A549 (cell line): Measurements from ENCODE around the gene CCDC187. TPM values are rescaled to one million over a fixed set of nuclear protein-coding genes. Genes with fewer than 3 reads are reported as not detected.

Experiments used
- ATAC-seq, 2 experiments: fragments of 200-7000 bp in 1 of 2; fragments of >200 bp in 1 of 2; cut with Nextera tagmentation in 1 of 2; cut with Tn5 transposase in 1 of 2; 3 replicates each; pipeline versions ENCODE4 v1.8.0 to v1.9.1; 2018 to 2020; ENCODE audit warnings: mild to moderate bottlenecking in 1 of 2, moderate library complexity in 1 of 2
- CTCF ChIA-PET: fragments of 300-600 bp; sonication (Branson Sonifier 250); formaldehyde crosslinking; extraction: SDS; loops from one replicate; lab custom pipeline; 2021; ENCODE audit warnings: antibody characterized with exemption, inconsistent platforms; lab: Yijun Ruan, JAX
- POLR2A ChIA-PET: fragments of 350-600 bp; formaldehyde crosslinking; extraction: SDS; loops from one replicate; lab custom pipeline; 2021; ENCODE audit warnings: antibody characterized with exemption, inconsistent platforms; lab: Yijun Ruan, JAX
- DNase-seq, 2 experiments: peaks; one replicate each; pipeline versions ENCODE4 v3.0.0 to v3.0.0-alpha.2; 2011 to 2016; ENCODE audit warnings: low read depth in 1 of 2, low spot score in 1 of 2
- FAIRE-seq: peaks from 2 replicates; lab custom pipeline; 2011; peaks lifted over from hg19 to GRCh38; lab: Jason Lieb, UNC
- H3K27ac ChIP-seq, 2 experiments: fragments of >200 bp; sonication (Bioruptor Twin); formaldehyde crosslinking; 3 replicates each; pipeline ENCODE4 v1.5.1; 2016 to 2017
- H3K4me1 ChIP-seq: fragments of >200 bp; sonication (Bioruptor Twin); formaldehyde crosslinking; 3 replicates; pipeline ENCODE4 v1.6.1; 2016
- H3K4me2 ChIP-seq: fragments of >200 bp; sonication (Bioruptor Twin); formaldehyde crosslinking; 3 replicates; pipeline ENCODE4 v1.6.1; 2016
- H3K4me3 ChIP-seq: fragments of >200 bp; sonication (Bioruptor Twin); formaldehyde crosslinking; 3 replicates; pipeline ENCODE4 v1.5.1; 2016
- H3K9me3 ChIP-seq: fragments of >200 bp; sonication (Bioruptor Twin); formaldehyde crosslinking; 3 replicates; pipeline ENCODE4 v1.6.1; 2016
- ATOH8 ChIP-seq: fragments of 250-450 bp; sonication (Bioruptor Pico); IDR thresholded peaks from 2 replicates; pipeline ENCODE4 v1.5.0; 2020; ENCODE audit warnings: low read depth, mild to moderate bottlenecking, moderate library complexity
- BHLHE40 ChIP-seq: IDR thresholded peaks from 2 replicates; pipeline ENCODE4 v1.6.1; 2012; ENCODE audit warnings: low read depth, low read length, inconsistent platforms
- CBX8 ChIP-seq: fragments of 200-600 bp; sonication (generic); IDR thresholded peaks from 2 replicates; pipeline ENCODE4 v1.6.1; 2016
- CEBPB ChIP-seq, 2 experiments: fragments of >200 bp in 1 of 2; sonication (Bioruptor Twin) in 1 of 2; formaldehyde crosslinking in 1 of 2; IDR thresholded peaks; 2 replicates each; pipeline ENCODE4 v1.6.1; 2012 to 2016
- CHD4 ChIP-seq: fragments of 200-600 bp; sonication (generic); IDR thresholded peaks from 2 replicates; pipeline ENCODE4 v1.6.1; 2016; ENCODE audit warnings: antibody characterized with exemption, mild to moderate bottlenecking, borderline replicate concordance
- GATA3 ChIP-seq: IDR thresholded peaks from 2 replicates; pipeline ENCODE4 v1.6.1; 2012; ENCODE audit warnings: borderline replicate concordance
- HOXA7 ChIP-seq: fragments of 250-450 bp; sonication (Bioruptor Pico); IDR thresholded peaks from 2 replicates; pipeline ENCODE4 v1.5.0; 2020; ENCODE audit warnings: mild to moderate bottlenecking, moderate library complexity
- HOXB5 ChIP-seq: fragments of 250-450 bp; sonication (Bioruptor Pico); IDR thresholded peaks from 2 replicates; pipeline ENCODE4 v1.5.0; 2020; ENCODE audit warnings: mild to moderate bottlenecking, moderate library complexity
- JUN ChIP-seq, 2 experiments: fragments of >200 bp; sonication (Bioruptor Twin); formaldehyde crosslinking; IDR thresholded peaks; 2 replicates in 1 of 2; 3 replicates in 1 of 2; pipeline ENCODE4 v1.6.1; 2016 to 2017
- KDM1A ChIP-seq: fragments of 200-600 bp; sonication (generic); IDR thresholded peaks from 2 replicates; pipeline ENCODE4 v1.6.1; 2016; ENCODE audit warnings: low read depth, mild to moderate bottlenecking
- NFE2L2 ChIP-seq: fragments of 150-350 bp; conservative IDR thresholded peaks from 2 replicates; pipeline ENCODE4 v1.6.1; 2014; ENCODE audit warnings: low read length
- NPAS2 ChIP-seq: fragments of 250-450 bp; sonication (Bioruptor Pico); IDR thresholded peaks from 2 replicates; pipeline ENCODE4 v1.8.0; 2022; ENCODE audit warnings: mild to moderate bottlenecking, moderate library complexity, borderline replicate concordance
- NR3C1 ChIP-seq: fragments of >200 bp; sonication (Bioruptor Twin); formaldehyde crosslinking; IDR thresholded peaks from 3 replicates; pipeline ENCODE4 v1.6.1; 2017
- PHF8 ChIP-seq: fragments of 200-600 bp; sonication (generic); IDR thresholded peaks from 2 replicates; pipeline ENCODE4 v1.6.1; 2016; ENCODE audit warnings: low read depth, mild to moderate bottlenecking, antibody characterized with exemption, moderate library complexity, borderline replicate concordance
- POLR2AphosphoS2 ChIP-seq: conservative IDR thresholded peaks from 2 replicates; pipeline ENCODE4 v1.6.1; 2012; ENCODE audit warnings: low read length, improper control_type of control experiment, inconsistent platforms
- RARB ChIP-seq: fragments of 250-450 bp; sonication (Bioruptor Pico); IDR thresholded peaks from 2 replicates; pipeline ENCODE4 v1.8.0; 2021; ENCODE audit warnings: mild to moderate bottlenecking, moderate library complexity
- RCOR1 ChIP-seq: fragments of 150-350 bp; IDR thresholded peaks from 2 replicates; pipeline ENCODE4 v1.6.1; 2014; ENCODE audit warnings: antibody characterized with exemption, low read length, low read depth
- RFX5 ChIP-seq: fragments of 450-650 bp; IDR thresholded peaks from 2 replicates; pipeline ENCODE4 v1.7.1; 2014; ENCODE audit warnings: antibody characterized with exemption, mild to moderate bottlenecking, moderate library complexity
- SMC3 ChIP-seq: fragments of >200 bp; sonication (Bioruptor Twin); formaldehyde crosslinking; IDR thresholded peaks from 3 replicates; pipeline ENCODE4 v1.6.1; 2018; ENCODE audit warnings: inconsistent platforms
- SREBF2 ChIP-seq: fragments of 450-650 bp; IDR thresholded peaks from 2 replicates; pipeline ENCODE4 v1.6.1; 2014; ENCODE audit warnings: mild to moderate bottlenecking, moderate library complexity
- USF2 ChIP-seq: fragments of 450-650 bp; IDR thresholded peaks from 2 replicates; pipeline ENCODE4 v1.6.1; 2014; ENCODE audit warnings: antibody characterized with exemption
- ZC3H11A ChIP-seq: fragments of 450-650 bp; IDR thresholded peaks from 2 replicates; pipeline ENCODE4 v1.6.1; 2014; ENCODE audit warnings: antibody characterized with exemption, mild to moderate bottlenecking
- ZFP36 ChIP-seq: fragments of 450-650 bp; IDR thresholded peaks from 2 replicates; pipeline ENCODE4 v1.6.1; 2014; ENCODE audit warnings: borderline replicate concordance; ENCODE audit not compliant: partially characterized antibody
- ZSCAN20 ChIP-seq: fragments of 250-450 bp; sonication (Bioruptor Pico); IDR thresholded peaks from 2 replicates; pipeline ENCODE4 v1.8.0; 2022; ENCODE audit warnings: mild to moderate bottlenecking, moderate library complexity
- WGBS: methylation state at CpG from one replicate; pipeline ENCODE4 v1.1.6; 2017; ENCODE audit errors: missing lambda C conversion rate; 5-methylcytosine and 5-hydroxymethylcytosine counted together
- polyA plus RNA-seq, 4 experiments: library from polyadenylated mRNA; depleted of rRNA in 3 of 4; stranded (reverse); fragments of >200 nt; fragmentation: RNase III in 1 of 4; extraction: RNeasy Plus Mini Kit Qiagen cat#74134 plus additional on column Dnase treatment in 1 of 4; gene quantifications; 2 replicates in 3 of 4; 3 replicates in 1 of 4; pipeline ENCODE4 v1.2.3, GENCODE V29; 2011 to 2017
- TF ChIP-seq, protein P1 (sequence below): IDR thresholded peaks from 2 replicates; pipeline ENCODE4 v1.6.1; 2012
- TF ChIP-seq, protein P2 (sequence below): IDR thresholded peaks from 2 replicates; pipeline ENCODE4 v1.6.1; 2012; ENCODE audit warnings: low read depth, borderline replicate concordance
- TF ChIP-seq, protein P3 (sequence below): fragments of >200 bp; sonication (Bioruptor Twin); formaldehyde crosslinking; IDR thresholded peaks from 2 replicates; pipeline ENCODE4 v1.6.1; 2016
- TF ChIP-seq, protein P4 (sequence below): fragments of 200-600 bp; sonication (generic); IDR thresholded peaks from 2 replicates; pipeline ENCODE4 v1.6.1; 2016; ENCODE audit warnings: antibody characterized with exemption, mild to moderate bottlenecking, moderate library complexity

Gene CCDC187
- polyA plus RNA-seq, 2 of the 4 experiments (the other 2 are of a cell fraction), result under 0.01 TPM; not detected in 1

GRCh38 chr9:136293476-136294077, 10.3 kb downstream of the CCDC187 start (continued):
- no peak for TF ChIP-seq KDM1A
- TF ChIP-seq JUN (IDR thresholded peaks at IDR 0.05), result no peak
- TF ChIP-seq, all 56 proteins: peak for 0

GRCh38 chr9:136292591-136293448, 11.1 kb downstream of the CCDC187 start:
- POLR2A ChIA-PET, result no interaction called here
- ATAC-seq (no peak), FAIRE-seq (no peak), DNase-seq (no peak)
- no peak overlapping the region for H3K4me3 ChIP-seq
- H3K4me2 ChIP-seq, result no peak overlapping the region
- no peaks in the 10 kb centered on the region for H3K9me3 ChIP-seq
- CTCF ChIA-PET, result interaction anchor here (0.7 to 1.3 kb wide), 3 partner anchors 9 to 195 kb away, joined by 3 read pairs; no protein-coding TSS in a partner anchor
- WGBS, result 63% methylated on average over 34 of the region's 34 CpGs
- no peak for TF ChIP-seq BHLHE40
- no peak for TF ChIP-seq ZSCAN20
- TF ChIP-seq KDM1A, result no peak
- TF ChIP-seq CEBPB (IDR thresholded peaks at IDR 0.05), result no peak
- TF ChIP-seq, protein P1, sequence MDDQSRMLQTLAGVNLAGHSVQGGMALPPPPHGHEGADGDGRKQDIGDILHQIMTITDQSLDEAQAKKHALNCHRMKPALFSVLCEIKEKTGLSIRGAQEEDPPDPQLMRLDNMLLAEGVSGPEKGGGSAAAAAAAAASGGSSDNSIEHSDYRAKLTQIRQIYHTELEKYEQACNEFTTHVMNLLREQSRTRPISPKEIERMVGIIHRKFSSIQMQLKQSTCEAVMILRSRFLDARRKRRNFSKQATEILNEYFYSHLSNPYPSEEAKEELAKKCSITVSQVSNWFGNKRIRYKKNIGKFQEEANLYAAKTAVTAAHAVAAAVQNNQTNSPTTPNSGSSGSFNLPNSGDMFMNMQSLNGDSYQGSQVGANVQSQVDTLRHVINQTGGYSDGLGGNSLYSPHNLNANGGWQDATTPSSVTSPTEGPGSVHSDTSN, result no peak
- no peak for TF ChIP-seq RFX5
- no peak for TF ChIP-seq SMC3
- TF ChIP-seq SREBF2, result no peak
- TF ChIP-seq ZC3H11A, result no peak
- TF ChIP-seq JUN (IDR thresholded peaks at IDR 0.05), result no peak
- TF ChIP-seq NPAS2 (CRISPR knock-in tag), result no peak
- TF ChIP-seq, protein P2, sequence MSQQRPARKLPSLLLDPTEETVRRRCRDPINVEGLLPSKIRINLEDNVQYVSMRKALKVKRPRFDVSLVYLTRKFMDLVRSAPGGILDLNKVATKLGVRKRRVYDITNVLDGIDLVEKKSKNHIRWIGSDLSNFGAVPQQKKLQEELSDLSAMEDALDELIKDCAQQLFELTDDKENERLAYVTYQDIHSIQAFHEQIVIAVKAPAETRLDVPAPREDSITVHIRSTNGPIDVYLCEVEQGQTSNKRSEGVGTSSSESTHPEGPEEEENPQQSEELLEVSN, result no peak
- no peak for TF ChIP-seq CHD4
- TF ChIP-seq NFE2L2, result no peak
- TF ChIP-seq USF2, result no peak
- TF ChIP-seq GATA3, result no peak
- TF ChIP-seq CBX8, result no peak
- no peak for TF ChIP-seq PHF8
- no peak for TF ChIP-seq RCOR1
- H3K27ac ChIP-seq, result no peak overlapping the region
- no peaks in the 10 kb centered on the region for H3K4me1 ChIP-seq

- ATAC-seq, result peak; percentile 6 to 8; a peak in 2 of 6 replicates
- Histone ChIP-seq H3K4me1 (no peaks in the 10 kb centered on the region), H3K9me3 (no peaks in the 10 kb centered on the region), H3K4me2 (no peak overlapping the region), H3K4me3 (no peak overlapping the region), H3K27ac (no peak overlapping the region)
- POLR2A ChIA-PET, result no interaction called here
- CTCF ChIA-PET, result interaction anchor here (0.7 to 1.3 kb wide), 4 partner anchors 8 to 194 kb away, joined by 3 read pairs; no protein-coding TSS in a partner anchor
- DNase-seq, result no peak
- no peak for FAIRE-seq
- 80% methylated on average over 18 of the region's 19 CpGs for WGBS
- TF ChIP-seq PHF8, result no peak
- no peak for TF ChIP-seq POLR2AphosphoS2
- no peak for TF ChIP-seq HOXA7 (CRISPR knock-in tag)
- no peak for TF ChIP-seq ZFP36
- TF ChIP-seq NR3C1, result no peak
- TF ChIP-seq, protein P3, sequence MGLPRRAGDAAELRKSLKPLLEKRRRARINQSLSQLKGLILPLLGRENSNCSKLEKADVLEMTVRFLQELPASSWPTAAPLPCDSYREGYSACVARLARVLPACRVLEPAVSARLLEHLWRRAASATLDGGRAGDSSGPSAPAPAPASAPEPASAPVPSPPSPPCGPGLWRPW, result no peak
- TF ChIP-seq ATOH8 (CRISPR knock-in tag), result no peak
- no peak for TF ChIP-seq HOXB5 (CRISPR knock-in tag)
- no peak for TF ChIP-seq BHLHE40
- no peak for TF ChIP-seq CEBPB (IDR thresholded peaks at IDR 0.05)
- TF ChIP-seq, protein P4, sequence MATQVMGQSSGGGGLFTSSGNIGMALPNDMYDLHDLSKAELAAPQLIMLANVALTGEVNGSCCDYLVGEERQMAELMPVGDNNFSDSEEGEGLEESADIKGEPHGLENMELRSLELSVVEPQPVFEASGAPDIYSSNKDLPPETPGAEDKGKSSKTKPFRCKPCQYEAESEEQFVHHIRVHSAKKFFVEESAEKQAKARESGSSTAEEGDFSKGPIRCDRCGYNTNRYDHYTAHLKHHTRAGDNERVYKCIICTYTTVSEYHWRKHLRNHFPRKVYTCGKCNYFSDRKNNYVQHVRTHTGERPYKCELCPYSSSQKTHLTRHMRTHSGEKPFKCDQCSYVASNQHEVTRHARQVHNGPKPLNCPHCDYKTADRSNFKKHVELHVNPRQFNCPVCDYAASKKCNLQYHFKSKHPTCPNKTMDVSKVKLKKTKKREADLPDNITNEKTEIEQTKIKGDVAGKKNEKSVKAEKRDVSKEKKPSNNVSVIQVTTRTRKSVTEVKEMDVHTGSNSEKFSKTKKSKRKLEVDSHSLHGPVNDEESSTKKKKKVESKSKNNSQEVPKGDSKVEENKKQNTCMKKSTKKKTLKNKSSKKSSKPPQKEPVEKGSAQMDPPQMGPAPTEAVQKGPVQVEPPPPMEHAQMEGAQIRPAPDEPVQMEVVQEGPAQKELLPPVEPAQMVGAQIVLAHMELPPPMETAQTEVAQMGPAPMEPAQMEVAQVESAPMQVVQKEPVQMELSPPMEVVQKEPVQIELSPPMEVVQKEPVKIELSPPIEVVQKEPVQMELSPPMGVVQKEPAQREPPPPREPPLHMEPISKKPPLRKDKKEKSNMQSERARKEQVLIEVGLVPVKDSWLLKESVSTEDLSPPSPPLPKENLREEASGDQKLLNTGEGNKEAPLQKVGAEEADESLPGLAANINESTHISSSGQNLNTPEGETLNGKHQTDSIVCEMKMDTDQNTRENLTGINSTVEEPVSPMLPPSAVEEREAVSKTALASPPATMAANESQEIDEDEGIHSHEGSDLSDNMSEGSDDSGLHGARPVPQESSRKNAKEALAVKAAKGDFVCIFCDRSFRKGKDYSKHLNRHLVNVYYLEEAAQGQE, result no peak
- no peak for TF ChIP-seq RARB (CRISPR knock-in tag)
Measured at GRCh38 chr9:136292026-136292538, 11.8 kb downstream of the CCDC187 start.
